Measurements from ENCODE around the gene GARIN5B.

DNA sequence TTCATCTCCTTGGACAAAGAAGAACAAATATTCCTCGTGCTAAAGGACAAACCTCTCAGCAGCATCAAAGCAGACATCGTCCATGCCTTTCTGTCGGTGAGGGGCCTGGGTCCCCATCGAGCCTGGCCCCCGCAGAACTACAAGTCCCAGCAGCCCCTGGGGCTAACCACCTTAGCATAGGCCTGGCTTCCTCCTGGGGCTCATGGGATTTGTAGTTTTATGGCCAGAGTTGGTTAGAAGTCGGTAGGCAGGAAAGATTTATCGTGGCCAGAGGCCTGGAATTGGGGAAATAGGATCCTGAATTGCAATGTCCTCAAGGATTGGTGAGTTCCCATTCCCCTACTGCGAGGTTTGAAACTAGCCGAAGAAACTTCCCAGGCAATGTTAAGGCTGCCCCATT is 57.6 kb downstream of the GARIN5B start:
- TF ChIP-seq TCF7 (CRISPR knock-in tag; IDR thresholded peaks at IDR 0.05; ENCODE audit: low read depth) (no peak), SMAD3 (CRISPR knock-in tag; IDR thresholded peaks at IDR 0.05; ENCODE audit: borderline replicate concordance) (no peak), ESRRA (CRISPR knock-in tag; IDR thresholded peaks at IDR 0.05; ENCODE audit: borderline replicate concordance) (no peak), CREB1 (CRISPR knock-in tag; IDR thresholded peaks at IDR 0.05) (no peak)
- TF ChIP-seq, protein P1, sequence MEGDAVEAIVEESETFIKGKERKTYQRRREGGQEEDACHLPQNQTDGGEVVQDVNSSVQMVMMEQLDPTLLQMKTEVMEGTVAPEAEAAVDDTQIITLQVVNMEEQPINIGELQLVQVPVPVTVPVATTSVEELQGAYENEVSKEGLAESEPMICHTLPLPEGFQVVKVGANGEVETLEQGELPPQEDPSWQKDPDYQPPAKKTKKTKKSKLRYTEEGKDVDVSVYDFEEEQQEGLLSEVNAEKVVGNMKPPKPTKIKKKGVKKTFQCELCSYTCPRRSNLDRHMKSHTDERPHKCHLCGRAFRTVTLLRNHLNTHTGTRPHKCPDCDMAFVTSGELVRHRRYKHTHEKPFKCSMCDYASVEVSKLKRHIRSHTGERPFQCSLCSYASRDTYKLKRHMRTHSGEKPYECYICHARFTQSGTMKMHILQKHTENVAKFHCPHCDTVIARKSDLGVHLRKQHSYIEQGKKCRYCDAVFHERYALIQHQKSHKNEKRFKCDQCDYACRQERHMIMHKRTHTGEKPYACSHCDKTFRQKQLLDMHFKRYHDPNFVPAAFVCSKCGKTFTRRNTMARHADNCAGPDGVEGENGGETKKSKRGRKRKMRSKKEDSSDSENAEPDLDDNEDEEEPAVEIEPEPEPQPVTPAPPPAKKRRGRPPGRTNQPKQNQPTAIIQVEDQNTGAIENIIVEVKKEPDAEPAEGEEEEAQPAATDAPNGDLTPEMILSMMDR (IDR thresholded peaks at IDR 0.05): no peak
- TF ChIP-seq, protein P2, sequence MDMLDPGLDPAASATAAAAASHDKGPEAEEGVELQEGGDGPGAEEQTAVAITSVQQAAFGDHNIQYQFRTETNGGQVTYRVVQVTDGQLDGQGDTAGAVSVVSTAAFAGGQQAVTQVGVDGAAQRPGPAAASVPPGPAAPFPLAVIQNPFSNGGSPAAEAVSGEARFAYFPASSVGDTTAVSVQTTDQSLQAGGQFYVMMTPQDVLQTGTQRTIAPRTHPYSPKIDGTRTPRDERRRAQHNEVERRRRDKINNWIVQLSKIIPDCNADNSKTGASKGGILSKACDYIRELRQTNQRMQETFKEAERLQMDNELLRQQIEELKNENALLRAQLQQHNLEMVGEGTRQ (CRISPR knock-in tag; IDR thresholded peaks at IDR 0.05): no peak
- TF ChIP-seq, protein P3, sequence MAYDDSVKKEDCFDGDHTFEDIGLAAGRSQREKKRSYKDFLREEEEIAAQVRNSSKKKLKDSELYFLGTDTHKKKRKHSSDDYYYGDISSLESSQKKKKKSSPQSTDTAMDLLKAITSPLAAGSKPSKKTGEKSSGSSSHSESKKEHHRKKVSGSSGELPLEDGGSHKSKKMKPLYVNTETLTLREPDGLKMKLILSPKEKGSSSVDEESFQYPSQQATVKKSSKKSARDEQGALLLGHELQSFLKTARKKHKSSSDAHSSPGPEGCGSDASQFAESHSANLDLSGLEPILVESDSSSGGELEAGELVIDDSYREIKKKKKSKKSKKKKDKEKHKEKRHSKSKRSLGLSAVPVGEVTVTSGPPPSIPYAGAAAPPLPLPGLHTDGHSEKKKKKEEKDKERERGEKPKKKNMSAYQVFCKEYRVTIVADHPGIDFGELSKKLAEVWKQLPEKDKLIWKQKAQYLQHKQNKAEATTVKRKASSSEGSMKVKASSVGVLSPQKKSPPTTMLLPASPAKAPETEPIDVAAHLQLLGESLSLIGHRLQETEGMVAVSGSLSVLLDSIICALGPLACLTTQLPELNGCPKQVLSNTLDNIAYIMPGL (CRISPR knock-in tag; IDR thresholded peaks at IDR 0.05): no peak

Measured in WTC11 (cell line).